Astrocyte of the cerebellum (primary cell): ENCODE results near the gene SPAG6.

ENCODE experiments used
- DNase-seq: peaks from one replicate; pipeline ENCODE4 v3.0.0-alpha.2; 2011; ENCODE audit warnings: low read depth
- H3K4me3 ChIP-seq: 2 replicates; pipeline ENCODE4 v1.5.1; 2011; ENCODE audit warnings: mild to moderate bottlenecking, low read depth, low read length, moderate library complexity
- CTCF ChIP-seq: IDR thresholded peaks from 2 replicates; pipeline ENCODE4 v1.5.1; 2012; ENCODE audit warnings: low read length, low read depth, moderate library complexity, mild to moderate bottlenecking; ENCODE audit errors: missing control alignments
- in situ Hi-C: cut with HindIII; loops from 2 replicates; pipeline ENCODE4 v1.10.0; 2017; ENCODE audit warnings: low sequenced_read_pairs

Gene SPAG6

DNA sequence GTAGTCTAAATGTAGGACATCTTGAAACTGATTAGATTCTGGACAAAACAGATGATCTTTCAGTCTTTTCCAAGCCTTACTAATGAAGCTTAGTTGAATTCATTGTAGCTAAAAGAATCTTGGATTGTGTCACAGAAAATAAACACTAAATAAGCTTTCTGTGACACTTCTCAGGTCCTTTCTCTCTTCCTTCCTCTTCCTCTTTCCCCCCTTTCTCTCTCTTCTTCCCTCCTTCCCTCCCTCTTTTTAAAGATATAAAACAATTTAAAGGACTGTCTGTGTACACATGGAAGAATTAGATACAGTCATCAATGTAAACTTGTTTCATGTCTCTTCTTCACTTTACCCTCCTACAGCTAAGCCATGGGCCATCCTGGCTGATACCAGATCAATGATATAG is 34.4 kb upstream of the SPAG6 start:
- H3K4me3 ChIP-seq = no peak overlapping the region
- no peak for DNase-seq
- in situ Hi-C loops = loop anchor here (25.0 kb wide), 1 partner anchor 251 kb away; no protein-coding TSS in a partner anchor
- no peak for TF ChIP-seq CTCF

DNA sequence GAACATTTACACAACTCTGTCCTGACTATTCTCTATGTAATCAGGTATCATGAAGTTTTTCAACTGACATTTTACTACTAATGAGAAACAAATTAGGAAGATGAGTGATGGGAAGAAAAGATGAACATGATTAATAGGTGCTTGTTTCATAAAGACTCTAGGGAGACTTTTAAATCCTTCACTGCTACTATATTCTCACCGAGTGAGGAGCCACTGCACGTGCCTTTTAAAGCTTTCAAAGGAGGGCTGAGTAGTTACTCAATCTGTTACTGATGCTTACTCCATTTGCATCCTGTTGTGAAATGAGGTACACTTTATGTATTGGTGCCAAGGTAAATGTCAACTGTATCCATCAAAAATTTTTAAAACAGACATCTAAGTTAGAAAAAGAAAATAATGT is 30.4 kb upstream of the SPAG6 start:
- TF ChIP-seq CTCF = no peak
- no peak overlapping the region for H3K4me3 ChIP-seq
- in situ Hi-C loops = loop anchor here (5.0 to 25.0 kb wide), 2 partner anchors 88 to 247 kb away; no protein-coding TSS in a partner anchor
- no peak for DNase-seq

- no peak for DNase-seq
- in situ Hi-C loops = loop anchor here (5.0 to 25.0 kb wide), 2 partner anchors 88 to 247 kb away; no protein-coding TSS in a partner anchor
- no peak for TF ChIP-seq CTCF
- peak overlapping the region; percentile 72 for H3K4me3 ChIP-seq
These were observed 29.6 kb upstream of the SPAG6 start for GRCh38 chr10:22315455-22316285.

DNA sequence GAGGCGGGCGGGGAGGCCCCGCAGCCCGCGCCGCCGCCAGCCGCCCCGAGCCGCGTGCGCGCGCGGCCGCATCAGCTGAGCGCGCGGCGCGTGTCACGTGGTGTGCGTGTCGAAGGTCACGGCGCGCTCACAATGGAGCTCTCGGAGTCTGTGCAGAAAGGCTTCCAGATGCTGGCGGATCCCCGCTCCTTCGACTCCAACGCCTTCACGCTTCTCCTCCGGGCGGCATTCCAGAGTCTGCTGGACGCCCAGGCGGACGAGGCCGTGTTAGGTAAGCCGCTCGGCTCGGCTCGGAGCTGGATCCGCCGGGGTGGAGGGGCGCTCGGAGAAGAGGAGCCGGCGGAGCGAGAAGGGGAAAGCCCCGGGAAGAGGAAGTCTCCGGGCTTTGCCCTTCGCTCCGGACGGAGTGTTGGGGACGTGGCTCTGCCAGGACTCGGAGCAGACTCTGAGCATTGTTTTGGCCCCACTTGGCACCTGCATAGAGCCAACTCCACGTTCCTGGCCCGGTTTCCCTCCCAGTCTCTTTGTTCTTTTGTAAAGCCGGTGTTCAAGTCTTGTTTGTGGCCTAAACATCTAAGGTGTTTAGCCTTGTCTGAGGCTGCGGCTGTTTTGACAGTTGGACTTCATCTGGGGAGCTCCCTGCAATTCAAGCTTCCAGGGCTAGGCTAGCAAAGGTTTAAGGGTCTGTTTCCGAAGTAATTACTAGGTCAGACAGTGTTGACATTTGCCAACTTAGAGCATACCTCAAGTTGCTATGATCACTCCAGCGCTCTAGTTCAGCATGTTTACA is 28.8 kb upstream of the SPAG6 start, which contains the start of gene COMMD3:
Gene COMMD3 (plus strand): TSS at position 103 of the 790 bp plus-strand sequence. CDS start 30 bp downstream, at position 133.
- H3K4me3 ChIP-seq = peak within 1 kb of the TSS; percentile 72
- DNase-seq = peak; percentile 72
- in situ Hi-C loops = loop anchor here (5.0 to 25.0 kb wide), 2 partner anchors 89 to 246 kb away; no protein-coding TSS in a partner anchor
- TF ChIP-seq CTCF = no peak

- peak overlapping the region; percentile 72 for H3K4me3 ChIP-seq
- no peak for DNase-seq
- TF ChIP-seq CTCF = no peak
- in situ Hi-C loops = loop anchor here (5.0 to 25.0 kb wide), 2 partner anchors 90 to 245 kb away; no protein-coding TSS in a partner anchor
These were observed 28.3 kb upstream of the SPAG6 start for GRCh38 chr10:22317076-22317370.

GRCh38 chr10:22317771-22318565 is 27.3 kb upstream of the SPAG6 start:
- H3K4me3 ChIP-seq = no peak overlapping the region
- TF ChIP-seq CTCF = no peak
- no peak for DNase-seq
- in situ Hi-C loops = loop anchor here (5.0 to 25.0 kb wide), 2 partner anchors 91 to 244 kb away; no protein-coding TSS in a partner anchor
